ENCODE measurements around the gene SPATA7. TPM values are rescaled to one million over a fixed set of nuclear protein-coding genes. Genes with fewer than 3 reads are reported as not detected.

Gene SPATA7
- total RNA-seq, 1 experiment from 2014 or later: 5.3 TPM

DNA sequence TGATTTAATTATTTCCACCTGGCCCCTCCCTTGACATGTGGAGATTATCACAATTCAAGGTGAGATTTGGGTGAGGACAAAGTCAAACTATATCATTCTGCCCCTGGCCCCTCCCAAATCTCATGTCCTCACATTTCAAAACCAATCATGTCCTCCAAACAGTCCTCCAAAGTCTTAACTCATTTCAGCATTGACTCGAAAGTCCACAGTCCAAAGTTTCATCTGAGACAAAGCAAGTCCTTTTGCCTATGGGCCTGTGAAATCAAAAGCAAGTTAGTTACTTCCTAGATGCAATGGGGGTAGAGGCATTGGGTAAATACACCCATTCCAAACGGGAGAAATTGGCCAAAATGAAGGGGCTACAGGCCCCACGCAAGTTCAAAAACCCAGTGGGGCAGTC lies 31.1 kb upstream of the SPATA7 start:
- Histone ChIP-seq H2BK15ac (ENCODE audit: low read depth, low read length) (no peak overlapping the region), H3K9me3 (ENCODE audit: control insufficient read depth, low read depth, low read length) (no peaks in the 10 kb centered on the region), H2BK120ac (ENCODE audit: low read depth, low read length, poor library complexity, severe bottlenecking) (no peak overlapping the region), H4K8ac (replicated peaks; ENCODE audit: insufficient read length, low read depth, low read length) (no peak overlapping the region), H3K18ac (ENCODE audit: insufficient read length, low read depth, low read length) (no peak overlapping the region), H3K14ac (ENCODE audit: insufficient read depth, low read length) (no peak overlapping the region), H4K91ac (ENCODE audit: insufficient read length, low read depth, low read length) (no peak overlapping the region), H4K5ac (ENCODE audit: insufficient read length, low read depth, low read length) (no peak overlapping the region), H3K4me2 (ENCODE audit: insufficient read depth, insufficient read length, low read length) (no peak overlapping the region), H3K4me1 (ENCODE audit: insufficient read depth, low read length) (no peaks in the 10 kb centered on the region), H3T11ph (ENCODE audit: low read length) (no peak overlapping the region), H3K79me2 (ENCODE audit: insufficient read depth, low read length) (no peaks in the 10 kb centered on the region), H3K27me3 (ENCODE audit: insufficient read depth, low read length) (no peaks in the 10 kb centered on the region), H2BK12ac (ENCODE audit: insufficient read length, low read depth, low read length) (no peak overlapping the region), H3K23ac (ENCODE audit: insufficient read length, low read depth, low read length) (no peak overlapping the region), H3K79me1 (ENCODE audit: insufficient read depth, low read depth, low read length, poor library complexity, severe bottlenecking) (no peaks in the 10 kb centered on the region), H3K4ac (ENCODE audit: low read depth, low read length) (no peak overlapping the region), H2BK5ac (ENCODE audit: insufficient read length, low read length) (no peak overlapping the region), H2AFZ (ENCODE audit: low read length) (no peak overlapping the region), H3K27ac (ENCODE audit: insufficient read length, low read depth, low read length) (no peak overlapping the region), H3K9ac (ENCODE audit: extremely low read depth, insufficient read length, low read length) (no peak overlapping the region), H3K56ac (ENCODE audit: insufficient read length, low read depth, low read length) (no peak overlapping the region), H3K23me2 (ENCODE audit: insufficient read length, low read depth, low read length, poor library complexity, severe bottlenecking) (no peaks in the 10 kb centered on the region), H2BK20ac (ENCODE audit: low read depth, low read length, poor library complexity, severe bottlenecking) (no peak overlapping the region), H2AK5ac (ENCODE audit: insufficient read length, low read length) (no peak overlapping the region), H4K20me1 (ENCODE audit: control insufficient read depth, insufficient read depth, insufficient read length) (no peaks in the 10 kb centered on the region)
- no CpG with 5 or more reads among the region's 3 CpGs for WGBS (ENCODE audit: extremely low coverage, insufficient read length, low lambda C conversion rate)
- Mint-ChIP-seq H3K27ac (no peak overlapping the region), H3K4me3 (no peak overlapping the region), H3K4me1 (peaks cover 4 to 5% of the 10 kb centered on the region in 2 experiments; a peak in 2 of 4 replicates), H3K36me3 (ENCODE audit: insufficient read depth in 1 of 3, low read depth in 3 of 3) (no peaks in the 10 kb centered on the region), H3K27me3 (ENCODE audit: low read depth) (no peaks in the 10 kb centered on the region; the same call in 1 of the 2 replicates), H3K9me3 (no peaks in the 10 kb centered on the region; a peak in 3 of 5 replicates)
- no peak for DNase-seq
- TF ChIP-seq, protein P1, sequence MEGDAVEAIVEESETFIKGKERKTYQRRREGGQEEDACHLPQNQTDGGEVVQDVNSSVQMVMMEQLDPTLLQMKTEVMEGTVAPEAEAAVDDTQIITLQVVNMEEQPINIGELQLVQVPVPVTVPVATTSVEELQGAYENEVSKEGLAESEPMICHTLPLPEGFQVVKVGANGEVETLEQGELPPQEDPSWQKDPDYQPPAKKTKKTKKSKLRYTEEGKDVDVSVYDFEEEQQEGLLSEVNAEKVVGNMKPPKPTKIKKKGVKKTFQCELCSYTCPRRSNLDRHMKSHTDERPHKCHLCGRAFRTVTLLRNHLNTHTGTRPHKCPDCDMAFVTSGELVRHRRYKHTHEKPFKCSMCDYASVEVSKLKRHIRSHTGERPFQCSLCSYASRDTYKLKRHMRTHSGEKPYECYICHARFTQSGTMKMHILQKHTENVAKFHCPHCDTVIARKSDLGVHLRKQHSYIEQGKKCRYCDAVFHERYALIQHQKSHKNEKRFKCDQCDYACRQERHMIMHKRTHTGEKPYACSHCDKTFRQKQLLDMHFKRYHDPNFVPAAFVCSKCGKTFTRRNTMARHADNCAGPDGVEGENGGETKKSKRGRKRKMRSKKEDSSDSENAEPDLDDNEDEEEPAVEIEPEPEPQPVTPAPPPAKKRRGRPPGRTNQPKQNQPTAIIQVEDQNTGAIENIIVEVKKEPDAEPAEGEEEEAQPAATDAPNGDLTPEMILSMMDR (conservative IDR thresholded peaks at IDR 0.05): no peak

Data from H9 (cell line).